Progenitor cell of endocrine pancreas (in vitro differentiated cells): Measurements from ENCODE around the gene CASP9. TPM values are rescaled to one million over a fixed set of nuclear protein-coding genes. Genes with fewer than 3 reads are reported as not detected.

Experiments used
- DNase-seq: peaks from one replicate; pipeline ENCODE4 v3.0.0; 2021; ENCODE audit warnings: low spot score; ENCODE audit not compliant: unreplicated experiment
- H3K27ac Mint-ChIP-seq: 2 replicates; pipeline ENCODE4 v1.8.0; 2021; ENCODE audit warnings: mild to moderate bottlenecking, moderate library complexity, mixed read lengths
- H3K27me3 Mint-ChIP-seq: 2 replicates; pipeline ENCODE4 v1.8.0; 2021; ENCODE audit warnings: mixed read lengths
- H3K36me3 Mint-ChIP-seq: 2 replicates; pipeline ENCODE4 v1.8.0; 2022; ENCODE audit warnings: mixed read lengths; ENCODE audit not compliant: insufficient read depth
- H3K4me1 Mint-ChIP-seq: 2 replicates; pipeline ENCODE4 v1.8.0; 2021; ENCODE audit warnings: low read depth, mixed read lengths
- H3K4me3 Mint-ChIP-seq: 2 replicates; pipeline ENCODE4 v1.8.0; 2021; ENCODE audit warnings: low read depth, mild to moderate bottlenecking, moderate library complexity, mixed read lengths
- H3K9me3 Mint-ChIP-seq: 2 replicates; pipeline ENCODE4 v1.8.0; 2021; ENCODE audit warnings: low read depth, mixed read lengths
- total RNA-seq: library from RNA; stranded (reverse); gene quantifications from 2 replicates; pipeline ENCODE4 v1.2.1, GENCODE V29; 2021
- TF ChIP-seq, protein P1 (sequence below): fragments of 200-600 bp; sonication (generic); IDR thresholded peaks from one replicate; pipeline ENCODE4 v1.5.0; 2021; ENCODE audit warnings: antibody characterized with exemption, mild to moderate bottlenecking; ENCODE audit not compliant: unreplicated experiment

The CASP9 gene
- total RNA-seq, 1 donor from 2014 or later = 25.2 TPM

DNA sequence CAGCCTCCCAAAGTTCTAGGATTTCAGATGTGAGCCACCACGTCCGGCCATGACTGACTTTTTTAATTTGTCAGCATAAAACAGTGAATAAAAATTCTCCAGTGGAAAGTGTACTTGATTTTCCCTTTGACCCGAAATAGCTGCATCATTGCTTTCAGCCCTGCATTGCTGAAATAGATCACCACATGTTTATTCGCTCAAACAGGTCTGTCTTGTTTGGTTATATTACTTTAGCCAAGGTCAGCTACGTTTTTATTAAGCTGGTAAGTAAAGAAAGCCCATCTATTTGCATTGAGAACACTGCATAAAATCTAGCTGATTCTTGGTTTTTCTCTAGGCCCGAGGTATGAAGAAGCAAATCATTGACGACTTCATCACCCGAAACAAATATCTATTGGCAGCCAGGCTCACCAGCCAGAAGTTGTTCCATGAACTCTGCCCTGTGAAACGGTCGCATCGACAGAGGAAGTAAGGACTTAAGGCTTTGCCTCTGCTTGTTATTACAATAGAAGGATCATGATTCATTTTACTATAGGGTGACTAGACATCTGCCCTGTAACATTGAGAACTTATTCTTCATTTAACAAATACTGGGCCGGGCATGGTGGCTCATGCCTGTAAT, 35.3 kb upstream of the CASP9 start:
- no peaks in the 10 kb centered on the region for H3K9me3 Mint-ChIP-seq
- TF ChIP-seq, protein P1, sequence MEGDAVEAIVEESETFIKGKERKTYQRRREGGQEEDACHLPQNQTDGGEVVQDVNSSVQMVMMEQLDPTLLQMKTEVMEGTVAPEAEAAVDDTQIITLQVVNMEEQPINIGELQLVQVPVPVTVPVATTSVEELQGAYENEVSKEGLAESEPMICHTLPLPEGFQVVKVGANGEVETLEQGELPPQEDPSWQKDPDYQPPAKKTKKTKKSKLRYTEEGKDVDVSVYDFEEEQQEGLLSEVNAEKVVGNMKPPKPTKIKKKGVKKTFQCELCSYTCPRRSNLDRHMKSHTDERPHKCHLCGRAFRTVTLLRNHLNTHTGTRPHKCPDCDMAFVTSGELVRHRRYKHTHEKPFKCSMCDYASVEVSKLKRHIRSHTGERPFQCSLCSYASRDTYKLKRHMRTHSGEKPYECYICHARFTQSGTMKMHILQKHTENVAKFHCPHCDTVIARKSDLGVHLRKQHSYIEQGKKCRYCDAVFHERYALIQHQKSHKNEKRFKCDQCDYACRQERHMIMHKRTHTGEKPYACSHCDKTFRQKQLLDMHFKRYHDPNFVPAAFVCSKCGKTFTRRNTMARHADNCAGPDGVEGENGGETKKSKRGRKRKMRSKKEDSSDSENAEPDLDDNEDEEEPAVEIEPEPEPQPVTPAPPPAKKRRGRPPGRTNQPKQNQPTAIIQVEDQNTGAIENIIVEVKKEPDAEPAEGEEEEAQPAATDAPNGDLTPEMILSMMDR = no peak
- peaks cover 14% of the 10 kb centered on the region for H3K36me3 Mint-ChIP-seq
- H3K4me3 Mint-ChIP-seq = no peak overlapping the region
- no peaks in the 10 kb centered on the region for H3K27me3 Mint-ChIP-seq
- no peak for DNase-seq
- H3K27ac Mint-ChIP-seq = peak overlapping the region; percentile 49
- H3K4me1 Mint-ChIP-seq = no peaks in the 10 kb centered on the region

DNA sequence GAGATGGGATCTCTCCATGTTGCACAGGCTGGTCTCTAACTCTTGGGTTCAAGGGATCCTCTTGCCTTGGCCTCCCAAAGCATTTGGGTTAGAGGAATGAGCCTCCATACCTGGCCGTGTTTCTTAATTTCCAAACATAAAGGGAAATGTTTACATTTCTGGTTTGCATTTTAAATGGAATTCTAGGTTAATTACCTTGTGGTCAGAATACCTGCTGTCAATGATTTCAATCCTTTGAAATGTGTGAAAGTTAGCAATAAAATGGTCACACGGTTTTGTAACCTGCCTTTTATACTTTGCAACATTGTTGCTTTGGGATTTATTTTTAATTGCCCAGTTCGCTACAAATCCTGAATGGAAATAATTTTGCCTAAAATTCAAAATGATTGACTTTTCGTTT, 34.5 kb upstream of the CASP9 start:
- Mint-ChIP-seq H3K4me1 (no peaks in the 10 kb centered on the region), H3K27ac (no peak overlapping the region), H3K27me3 (no peaks in the 10 kb centered on the region), H3K9me3 (no peaks in the 10 kb centered on the region), H3K4me3 (no peak overlapping the region), H3K36me3 (peaks cover 9% of the 10 kb centered on the region)
- TF ChIP-seq, protein P1 = no peak
- DNase-seq = no peak

DNA sequence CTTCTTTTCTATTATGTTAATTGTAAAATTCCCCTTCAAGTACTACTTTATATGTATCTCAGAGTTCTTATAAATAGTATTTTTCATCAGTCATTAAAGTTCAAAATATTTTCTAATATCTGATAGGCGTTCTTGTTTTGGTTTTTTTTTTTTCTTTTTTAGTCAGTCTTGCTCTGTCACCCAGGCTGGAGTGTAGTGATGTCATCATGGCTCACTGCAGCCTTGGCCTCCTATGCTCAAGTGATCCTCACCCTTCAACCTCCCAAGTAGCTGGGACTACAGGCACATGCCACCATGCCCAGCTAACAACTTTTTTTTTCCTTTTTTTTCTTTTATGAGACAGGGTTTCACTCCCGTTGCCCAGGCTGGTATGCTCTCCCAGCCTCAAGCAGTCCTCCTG, 33.6 kb upstream of the CASP9 start:
- Mint-ChIP-seq H3K27me3 (no peaks in the 10 kb centered on the region), H3K27ac (no peak overlapping the region), H3K4me1 (no peaks in the 10 kb centered on the region), H3K36me3 (peaks cover 7% of the 10 kb centered on the region), H3K4me3 (no peak overlapping the region), H3K9me3 (no peaks in the 10 kb centered on the region)
- TF ChIP-seq, protein P1 = no peak
- DNase-seq = no peak

DNA sequence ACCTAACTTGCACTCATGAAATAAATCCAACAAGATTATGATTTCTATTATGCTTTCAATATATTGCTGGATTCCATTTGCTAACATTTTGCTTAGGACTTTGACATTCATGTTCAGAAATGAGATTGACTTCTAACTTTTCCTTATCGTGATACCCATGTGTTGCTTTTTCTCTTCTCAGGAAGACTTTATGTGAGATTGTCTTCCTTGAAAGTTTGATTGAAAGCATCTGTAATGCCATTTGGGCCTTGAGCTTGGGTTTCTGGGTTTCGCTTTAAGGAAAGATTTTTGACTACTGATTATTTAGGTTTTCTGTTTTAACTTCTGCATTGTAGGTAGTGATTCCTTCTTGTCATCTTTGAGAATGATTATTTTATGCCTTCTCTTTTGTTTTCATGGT, 33.0 kb upstream of the CASP9 start:
- DNase-seq = no peak
- Mint-ChIP-seq H3K4me3 (no peak overlapping the region), H3K27ac (no peak overlapping the region), H3K9me3 (no peaks in the 10 kb centered on the region), H3K4me1 (no peaks in the 10 kb centered on the region), H3K27me3 (no peaks in the 10 kb centered on the region), H3K36me3 (peaks cover 7% of the 10 kb centered on the region)
- TF ChIP-seq, protein P1 = no peak

DNA sequence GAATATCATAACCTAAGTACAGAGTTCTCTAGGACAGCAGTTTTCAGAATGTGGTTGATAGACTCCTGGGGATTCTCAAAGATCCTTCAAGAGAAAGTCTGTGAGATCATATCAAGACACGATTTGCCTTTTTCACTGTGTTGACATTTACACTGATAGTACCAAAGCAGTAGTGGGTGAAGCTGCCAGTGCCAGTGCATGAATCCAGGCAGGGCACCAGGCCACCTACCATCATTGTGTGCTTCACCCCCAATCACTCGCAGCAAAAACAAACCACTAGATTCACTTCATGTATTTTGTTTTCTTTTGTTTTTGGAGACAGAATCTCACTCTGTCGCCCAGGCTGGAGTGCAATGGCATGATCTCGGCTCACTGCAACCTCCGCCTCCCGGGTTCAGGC, 26.6 kb upstream of the CASP9 start:
- TF ChIP-seq, protein P1 = no peak
- H3K4me1 Mint-ChIP-seq = no peaks in the 10 kb centered on the region
- no peak overlapping the region for H3K4me3 Mint-ChIP-seq
- H3K27me3 Mint-ChIP-seq = no peaks in the 10 kb centered on the region
- H3K27ac Mint-ChIP-seq = peak overlapping the region; percentile 53
- peaks cover 17% of the 10 kb centered on the region for H3K36me3 Mint-ChIP-seq
- H3K9me3 Mint-ChIP-seq = no peaks in the 10 kb centered on the region
- no peak for DNase-seq
